Mesothelial cell of epicardium (in vitro differentiated cells): Measurements from ENCODE around the gene PLXDC2. TPM values are rescaled to one million over a fixed set of nuclear protein-coding genes. Genes with fewer than 3 reads are reported as not detected.
"Not testable (repeated sequence)": the region's sequence is repeated elsewhere in the genome, so short reads cannot be mapped to it uniquely, and the experiment has no call there.

Experiments
- DNase-seq, 2 experiments: peaks; one replicate each; pipeline ENCODE4 v3.0.0; 2021; ENCODE audit warnings: low spot score in 2 of 2; ENCODE audit not compliant: unreplicated experiment in 2 of 2
- H3K27ac Mint-ChIP-seq: 2 replicates; pipeline ENCODE4 v1.8.0; 2021; ENCODE audit warnings: mixed read lengths
- H3K27me3 Mint-ChIP-seq: 2 replicates; pipeline ENCODE4 v1.8.0; 2021; ENCODE audit warnings: low read depth, mixed read lengths
- H3K36me3 Mint-ChIP-seq: 2 replicates; pipeline ENCODE4 v1.8.0; 2021; ENCODE audit warnings: mixed read lengths
- H3K4me1 Mint-ChIP-seq: 2 replicates; pipeline ENCODE4 v1.8.0; 2021; ENCODE audit warnings: mixed read lengths
- H3K4me3 Mint-ChIP-seq: 2 replicates; pipeline ENCODE4 v1.8.0; 2021; ENCODE audit warnings: mild to moderate bottlenecking, moderate library complexity, mixed read lengths
- H3K9me3 Mint-ChIP-seq: 2 replicates; pipeline ENCODE4 v1.8.0; 2021; ENCODE audit warnings: mixed read lengths
- CTCF ChIP-seq: fragments of 200-600 bp; sonication (generic); IDR thresholded peaks from one replicate; pipeline ENCODE4 v1.5.0; 2021; ENCODE audit warnings: antibody characterized with exemption; ENCODE audit not compliant: unreplicated experiment
- total RNA-seq: library from RNA; stranded (reverse); gene quantifications from 3 replicates; pipeline ENCODE4 v1.2.1, GENCODE V29; 2021

The PLXDC2 gene
- total RNA-seq, 1 donor from 2014 or later: 60.0 TPM

DNA sequence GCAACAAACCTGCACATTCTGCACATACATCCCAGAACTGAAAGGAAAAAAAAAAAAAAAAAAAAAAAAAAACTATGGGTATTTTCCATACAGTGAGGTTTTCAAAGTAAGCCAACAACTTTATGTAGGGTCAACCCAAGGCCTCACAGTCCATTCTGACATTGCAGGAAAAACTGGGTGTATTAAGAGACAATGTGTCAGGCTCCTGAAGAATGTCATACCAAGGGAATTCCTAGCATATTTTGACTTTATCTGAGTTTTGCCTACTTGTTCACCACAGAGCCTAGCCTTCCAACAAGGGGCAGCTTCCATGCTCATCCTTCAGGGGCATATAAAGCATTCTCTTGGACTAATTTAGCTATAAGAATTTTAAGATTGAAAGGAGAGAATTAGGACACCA is 368.9 kb downstream of the PLXDC2 start:
- TF ChIP-seq CTCF: no peak
- peaks cover 37% of the 10 kb centered on the region for H3K4me1 Mint-ChIP-seq
- H3K36me3 Mint-ChIP-seq: peaks cover 6% of the 10 kb centered on the region
- no peak for DNase-seq
- peak overlapping the region; percentile 94 for H3K27ac Mint-ChIP-seq
- no peaks in the 10 kb centered on the region for H3K27me3 Mint-ChIP-seq
- H3K9me3 Mint-ChIP-seq: peaks cover 5% of the 10 kb centered on the region
- no peak overlapping the region for H3K4me3 Mint-ChIP-seq

- not testable (repeated sequence) for H3K4me1 Mint-ChIP-seq, DNase-seq, H3K27ac Mint-ChIP-seq, H3K4me3 Mint-ChIP-seq, H3K36me3 Mint-ChIP-seq, H3K9me3 Mint-ChIP-seq, H3K27me3 Mint-ChIP-seq
Observed at GRCh38 chr10:20191392-20191791, 375.2 kb downstream of the PLXDC2 start.

GRCh38 chr10:20195076-20195475 is 378.8 kb downstream of the PLXDC2 start:
- no peaks in the 10 kb centered on the region for H3K27me3 Mint-ChIP-seq
- H3K4me1 Mint-ChIP-seq: no peaks in the 10 kb centered on the region
- no peaks in the 10 kb centered on the region for H3K9me3 Mint-ChIP-seq
- peaks cover 5% of the 10 kb centered on the region for H3K36me3 Mint-ChIP-seq
- no peak for TF ChIP-seq CTCF
- no peak overlapping the region for H3K27ac Mint-ChIP-seq
- DNase-seq: no peak
- no peak overlapping the region for H3K4me3 Mint-ChIP-seq

DNA sequence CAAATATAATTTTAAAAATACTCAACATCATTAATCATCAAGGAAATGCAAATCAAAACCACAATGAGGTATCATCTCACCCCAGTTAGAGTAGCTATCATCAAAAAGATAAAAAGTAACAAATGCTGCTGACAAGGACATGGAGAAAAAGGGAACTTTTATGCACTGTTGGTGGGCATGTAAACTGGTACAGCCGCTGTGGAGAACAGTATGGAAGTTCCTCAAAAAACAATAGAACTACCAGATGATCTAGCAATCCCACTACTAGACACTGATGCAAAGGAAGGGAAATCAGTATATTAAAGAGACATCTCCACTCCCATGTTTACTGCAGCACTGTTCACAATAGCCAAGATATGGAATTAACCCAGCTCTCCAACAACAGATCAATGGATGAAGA is 384.5 kb downstream of the PLXDC2 start:
- no peaks in the 10 kb centered on the region for H3K4me1 Mint-ChIP-seq
- H3K9me3 Mint-ChIP-seq: peaks cover 5% of the 10 kb centered on the region
- no peak overlapping the region for H3K27ac Mint-ChIP-seq
- H3K36me3 Mint-ChIP-seq: peaks cover 14% of the 10 kb centered on the region
- DNase-seq: no peak
- no peaks in the 10 kb centered on the region for H3K27me3 Mint-ChIP-seq
- H3K4me3 Mint-ChIP-seq: no peak overlapping the region
- TF ChIP-seq CTCF: no peak

DNA sequence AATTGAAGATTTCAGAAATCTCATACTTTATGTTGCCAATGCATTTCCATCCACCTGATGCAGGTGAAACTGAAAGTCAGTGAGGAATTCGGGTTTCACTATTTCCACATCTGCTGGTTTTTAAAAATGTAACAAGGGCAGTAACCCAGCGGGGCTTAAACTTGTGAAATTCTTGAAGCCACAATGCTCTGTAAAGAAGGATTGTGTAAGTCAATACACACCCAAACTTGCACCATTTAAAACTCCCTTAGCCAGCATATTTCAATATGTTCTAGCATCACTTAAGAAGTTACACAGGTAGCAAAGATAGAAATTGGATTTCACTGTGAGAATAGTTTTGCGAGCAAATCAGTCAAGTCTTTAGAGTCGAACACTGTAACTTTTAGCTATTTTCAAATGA is 386.1 kb downstream of the PLXDC2 start:
- Mint-ChIP-seq H3K9me3 (peaks cover 5% of the 10 kb centered on the region), H3K4me3 (no peak overlapping the region), H3K4me1 (no peaks in the 10 kb centered on the region), H3K27me3 (no peaks in the 10 kb centered on the region), H3K27ac (no peak overlapping the region), H3K36me3 (peaks cover 17% of the 10 kb centered on the region)
- TF ChIP-seq CTCF: no peak
- no peak for DNase-seq

DNA sequence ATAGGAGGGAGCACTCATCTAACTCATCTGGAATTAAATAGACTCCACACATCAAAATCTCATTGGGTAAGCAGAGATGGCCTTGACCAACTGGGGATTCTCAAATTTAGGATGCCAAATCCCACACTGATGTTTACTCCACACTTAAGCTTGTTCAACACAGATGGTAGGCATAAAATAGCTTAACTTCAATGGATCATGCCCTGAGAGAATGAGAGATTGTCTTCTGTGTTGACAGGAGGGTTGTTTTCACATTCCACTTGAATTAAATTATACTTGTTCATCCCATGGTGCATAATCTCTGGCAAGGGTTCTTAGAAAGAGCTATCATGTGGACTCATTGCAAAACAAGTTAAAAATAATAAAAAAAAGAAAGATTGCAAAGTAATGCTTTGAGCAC is 391.4 kb downstream of the PLXDC2 start:
- no peaks in the 10 kb centered on the region for H3K27me3 Mint-ChIP-seq
- H3K9me3 Mint-ChIP-seq: peaks cover 26% of the 10 kb centered on the region
- H3K4me1 Mint-ChIP-seq: no peaks in the 10 kb centered on the region
- H3K27ac Mint-ChIP-seq: no peak overlapping the region
- TF ChIP-seq CTCF: no peak
- no peak for DNase-seq
- peaks cover 45% of the 10 kb centered on the region for H3K36me3 Mint-ChIP-seq
- no peak overlapping the region for H3K4me3 Mint-ChIP-seq

- H3K4me3 Mint-ChIP-seq, H3K27me3 Mint-ChIP-seq, DNase-seq, H3K4me1 Mint-ChIP-seq, H3K27ac Mint-ChIP-seq: not testable (repeated sequence)
- peaks cover 26% of the 10 kb centered on the region for H3K9me3 Mint-ChIP-seq
- peaks cover 44% of the 10 kb centered on the region for H3K36me3 Mint-ChIP-seq
Observed at GRCh38 chr10:20209098-20209497, 392.9 kb downstream of the PLXDC2 start.
